Activated CD8-positive, alpha-beta memory T cell treated with anti-CD3 and anti-CD28 coated beads, Interleukin-2, amount 10 ng/mL, durations not matched to agents 7 days and 5 days (primary cell): ENCODE results near the gene SH3BP4. TPM values are rescaled to one million over a fixed set of nuclear protein-coding genes. Genes with fewer than 3 reads are reported as not detected.

Experiments
- ATAC-seq: fragments of 150-1000 bp; cut with Tn5 transposase; one replicate; pipeline ENCODE4 v1.10.0; 2021; ENCODE audit warnings: moderate library complexity
- CTCF ChIA-PET: fragments of 350-600 bp; sonication (Branson Sonifier 250); formaldehyde crosslinking; loops from one replicate; lab custom pipeline; 2021; ENCODE audit warnings: antibody characterized with exemption; lab: Charles Lee
- DNase-seq: peaks from one replicate; pipeline ENCODE4 v3.0.0-alpha.2; 2020
- H3K27ac Mint-ChIP-seq: one replicate; pipeline ENCODE4 v1.8.0; 2021; ENCODE audit warnings: mild to moderate bottlenecking, mixed read lengths
- H3K27me3 Mint-ChIP-seq: one replicate; pipeline ENCODE4 v1.8.0; 2021; ENCODE audit warnings: mixed read lengths
- H3K36me3 Mint-ChIP-seq: one replicate; pipeline ENCODE4 v1.8.0; 2021; ENCODE audit warnings: mild to moderate bottlenecking, mixed read lengths
- H3K4me1 Mint-ChIP-seq: one replicate; pipeline ENCODE4 v1.8.0; 2021; ENCODE audit warnings: mixed read lengths
- H3K4me3 Mint-ChIP-seq: one replicate; pipeline ENCODE4 v1.8.0; 2021; ENCODE audit warnings: mild to moderate bottlenecking, moderate library complexity, mixed read lengths
- H3K9me3 Mint-ChIP-seq: one replicate; pipeline ENCODE4 v1.8.0; 2022; ENCODE audit warnings: low read depth, mixed read lengths
- total RNA-seq, 2 experiments: library from RNA; stranded (reverse); gene quantifications; one replicate each; pipeline ENCODE4 v1.2.3, GENCODE V29; 2021

The SH3BP4 gene
- total RNA-seq, 2 experiments from 2014 or later = 0.12 TPM; not detected in 1

DNA sequence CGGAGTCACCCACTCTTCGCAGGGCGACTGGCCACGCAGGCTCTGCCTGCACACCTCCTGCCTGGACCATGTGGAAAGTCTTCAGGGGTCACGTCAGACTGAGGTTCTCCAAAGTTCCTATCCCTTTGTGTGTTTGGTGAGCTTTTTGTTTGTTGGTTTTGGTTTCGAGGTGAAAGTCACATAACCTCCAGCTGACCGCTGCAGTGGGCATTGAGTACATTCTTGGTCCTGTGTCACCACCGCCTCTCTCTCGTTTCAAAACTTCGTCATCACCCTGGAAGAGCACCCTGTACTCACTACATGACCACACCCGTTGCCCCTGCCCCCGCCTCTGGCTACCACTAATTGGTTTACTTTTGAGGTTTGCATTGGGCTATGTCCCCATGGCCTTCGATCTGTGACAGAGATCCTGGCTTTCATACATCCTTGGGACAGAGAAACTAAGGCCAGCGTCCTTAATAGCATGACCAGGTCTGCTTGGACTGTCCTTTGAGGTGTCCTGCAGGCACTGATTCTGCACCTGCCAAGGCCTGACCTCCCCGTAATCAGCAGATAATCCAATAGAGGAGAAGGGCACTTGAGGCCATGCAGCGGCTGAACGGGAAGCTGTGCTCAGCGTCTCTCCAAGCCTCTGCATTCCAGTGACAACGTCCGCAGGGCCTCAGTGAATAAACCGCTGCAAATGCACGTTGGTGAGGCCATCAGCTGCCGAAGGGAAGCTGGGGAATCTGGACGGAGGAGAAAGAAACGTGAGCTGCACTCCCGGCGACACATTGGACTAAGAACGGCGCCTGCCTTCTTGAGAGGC, 46.8 kb downstream of the SH3BP4 start:
- no peaks in the 10 kb centered on the region for H3K36me3 Mint-ChIP-seq
- peaks cover 2% of the 10 kb centered on the region for H3K27me3 Mint-ChIP-seq
- CTCF ChIA-PET = no interaction called here
- H3K4me3 Mint-ChIP-seq = no peak overlapping the region
- no peaks in the 10 kb centered on the region for H3K9me3 Mint-ChIP-seq
- no peaks in the 10 kb centered on the region for H3K4me1 Mint-ChIP-seq
- DNase-seq = no peak
- no peak for ATAC-seq
- no peak overlapping the region for H3K27ac Mint-ChIP-seq

DNA sequence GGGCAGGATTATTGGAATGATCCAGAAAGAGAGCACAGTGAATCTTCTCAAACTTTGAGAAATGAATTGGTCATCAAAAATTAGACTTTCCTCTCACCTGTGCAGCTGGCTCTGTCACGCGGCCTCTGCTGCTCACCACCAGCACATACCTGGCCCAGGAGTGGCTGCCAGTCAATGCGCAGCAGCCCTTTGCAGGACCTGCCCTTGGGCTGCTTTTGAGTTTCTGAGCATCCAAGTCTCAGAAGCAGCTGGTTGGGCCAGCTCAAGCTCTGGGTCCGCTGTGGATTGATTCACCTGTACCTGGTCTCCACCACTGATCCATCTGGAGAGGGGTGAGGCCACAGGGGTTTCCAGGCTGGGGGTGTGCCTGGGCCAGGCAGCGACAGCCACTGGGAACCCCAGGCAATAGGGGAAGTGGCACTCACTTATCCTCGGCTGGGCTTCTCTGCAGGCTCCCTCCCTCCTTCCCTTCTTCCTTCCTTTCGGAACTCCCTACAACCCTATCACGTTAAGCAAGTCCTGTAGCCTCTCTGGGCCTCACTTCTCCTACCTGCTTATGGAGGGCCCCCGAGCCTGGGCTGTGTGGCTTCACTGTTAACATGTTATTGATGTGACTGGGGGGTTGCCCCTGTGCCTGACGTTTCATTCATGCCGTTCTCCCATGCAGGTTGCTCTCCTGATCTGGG, 48.1 kb downstream of the SH3BP4 start:
- H3K4me1 Mint-ChIP-seq = no peaks in the 10 kb centered on the region
- ATAC-seq = no peak
- no peak overlapping the region for H3K4me3 Mint-ChIP-seq
- H3K27ac Mint-ChIP-seq = no peak overlapping the region
- H3K36me3 Mint-ChIP-seq = no peaks in the 10 kb centered on the region
- DNase-seq = no peak
- no peaks in the 10 kb centered on the region for H3K27me3 Mint-ChIP-seq
- CTCF ChIA-PET = no interaction called here
- H3K9me3 Mint-ChIP-seq = no peaks in the 10 kb centered on the region

- Mint-ChIP-seq H3K27me3 (no peaks in the 10 kb centered on the region), H3K4me1 (no peaks in the 10 kb centered on the region), H3K4me3 (no peak overlapping the region), H3K36me3 (no peaks in the 10 kb centered on the region), H3K9me3 (no peaks in the 10 kb centered on the region), H3K27ac (no peak overlapping the region)
- CTCF ChIA-PET = no interaction called here
- no peak for DNase-seq
- ATAC-seq = no peak
Observed at GRCh38 chr2:235000426-235001236, 48.8 kb downstream of the SH3BP4 start.

DNA sequence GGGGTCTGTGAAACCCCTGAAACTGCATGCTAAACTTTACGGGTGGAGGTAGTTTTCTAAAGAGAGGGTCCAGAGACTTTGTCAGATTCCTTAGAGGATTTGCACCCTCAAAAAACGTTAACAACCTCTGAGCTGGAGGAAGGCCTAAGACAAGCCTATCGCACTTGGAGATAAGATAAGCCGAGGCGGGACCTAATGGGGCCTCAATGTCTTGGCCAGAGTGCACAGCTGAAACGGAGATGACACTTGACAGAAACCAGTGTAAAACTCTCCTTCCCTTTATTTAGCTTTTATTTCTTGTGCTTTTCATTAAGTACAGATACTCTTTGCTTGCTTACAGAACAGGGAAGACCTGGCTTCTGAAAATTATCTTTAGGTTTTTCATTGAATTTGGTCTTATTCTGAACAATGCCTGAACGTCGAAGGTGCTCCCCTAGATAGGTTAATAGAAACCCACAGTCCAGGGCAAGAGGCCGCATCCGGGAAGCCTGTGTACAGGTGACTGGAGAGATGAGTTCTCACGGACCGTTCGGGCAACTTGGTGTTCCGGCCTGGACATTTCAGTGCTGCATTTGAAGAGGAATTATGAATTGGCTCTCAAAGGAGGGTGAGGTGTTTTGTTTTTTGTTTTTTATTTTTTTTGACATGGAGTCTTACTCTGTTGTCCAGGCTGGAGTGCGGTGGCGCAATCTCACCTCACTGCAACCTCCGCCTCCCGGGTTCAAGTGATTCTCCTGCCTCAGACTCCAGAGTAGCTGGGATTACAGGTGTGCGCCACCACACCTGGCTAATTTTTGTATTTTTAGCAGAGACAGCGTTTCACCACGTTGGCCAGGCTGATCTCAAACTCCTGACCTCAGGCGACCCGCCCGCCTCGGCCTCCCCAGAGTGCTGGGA, 49.7 kb downstream of the SH3BP4 start:
- H3K4me1 Mint-ChIP-seq = no peaks in the 10 kb centered on the region
- no peak overlapping the region for H3K4me3 Mint-ChIP-seq
- no peaks in the 10 kb centered on the region for H3K27me3 Mint-ChIP-seq
- H3K9me3 Mint-ChIP-seq = no peaks in the 10 kb centered on the region
- H3K36me3 Mint-ChIP-seq = no peaks in the 10 kb centered on the region
- H3K27ac Mint-ChIP-seq = no peak overlapping the region
- CTCF ChIA-PET = interaction anchor here (0.6 kb wide), 1 partner anchor 737 kb away, joined by 3 read pairs; no protein-coding TSS in a partner anchor
- DNase-seq (no peak), ATAC-seq (no peak)

DNA sequence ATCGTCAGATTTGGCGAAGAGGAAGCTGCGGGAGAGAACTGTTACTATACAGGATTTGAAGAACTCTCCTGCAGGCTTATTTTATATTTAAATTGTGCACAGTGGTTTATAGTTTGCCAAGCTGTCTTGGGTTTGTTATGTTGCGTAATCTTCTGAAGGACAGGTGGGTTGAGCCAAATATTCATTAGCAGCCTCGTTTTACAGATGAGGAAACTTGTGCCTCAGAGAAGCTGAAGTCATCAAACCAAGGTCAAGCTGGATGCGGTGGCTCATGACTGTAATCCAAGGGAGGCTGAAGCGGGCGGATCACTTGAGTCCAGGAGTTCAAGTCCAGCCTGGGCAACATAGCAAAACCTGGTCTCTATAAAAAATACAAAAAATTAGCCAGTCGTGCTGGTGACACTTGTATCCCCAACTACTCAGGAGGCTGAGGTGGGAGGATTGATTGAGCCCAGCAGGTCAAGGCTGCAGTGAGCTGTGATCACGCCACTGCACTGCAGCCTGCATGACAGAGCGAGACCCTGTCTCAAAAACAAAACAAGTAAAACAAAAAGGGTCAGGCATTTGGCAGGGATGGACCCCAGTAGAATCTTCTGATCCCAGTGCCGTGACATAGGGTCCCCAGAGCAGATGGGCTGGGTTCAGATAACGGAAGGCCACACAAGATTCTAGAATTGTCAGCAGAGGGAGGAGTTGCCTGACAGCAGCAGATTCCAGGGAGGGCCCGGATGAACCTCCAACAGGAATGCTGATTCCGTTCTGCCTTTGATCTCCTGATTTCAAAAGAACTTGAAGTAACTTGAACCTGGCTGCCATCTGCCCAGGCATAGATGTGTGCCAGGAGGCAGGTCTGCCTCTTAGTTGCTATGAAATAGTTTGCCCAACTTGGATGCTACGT, 50.6 kb downstream of the SH3BP4 start:
- Mint-ChIP-seq H3K27ac (no peak overlapping the region), H3K27me3 (no peaks in the 10 kb centered on the region), H3K4me3 (no peak overlapping the region), H3K9me3 (no peaks in the 10 kb centered on the region), H3K4me1 (no peaks in the 10 kb centered on the region), H3K36me3 (no peaks in the 10 kb centered on the region)
- CTCF ChIA-PET = interaction anchor here (0.6 kb wide), 1 partner anchor 736 kb away, joined by 3 read pairs; no protein-coding TSS in a partner anchor
- DNase-seq = no peak
- no peak for ATAC-seq

DNA sequence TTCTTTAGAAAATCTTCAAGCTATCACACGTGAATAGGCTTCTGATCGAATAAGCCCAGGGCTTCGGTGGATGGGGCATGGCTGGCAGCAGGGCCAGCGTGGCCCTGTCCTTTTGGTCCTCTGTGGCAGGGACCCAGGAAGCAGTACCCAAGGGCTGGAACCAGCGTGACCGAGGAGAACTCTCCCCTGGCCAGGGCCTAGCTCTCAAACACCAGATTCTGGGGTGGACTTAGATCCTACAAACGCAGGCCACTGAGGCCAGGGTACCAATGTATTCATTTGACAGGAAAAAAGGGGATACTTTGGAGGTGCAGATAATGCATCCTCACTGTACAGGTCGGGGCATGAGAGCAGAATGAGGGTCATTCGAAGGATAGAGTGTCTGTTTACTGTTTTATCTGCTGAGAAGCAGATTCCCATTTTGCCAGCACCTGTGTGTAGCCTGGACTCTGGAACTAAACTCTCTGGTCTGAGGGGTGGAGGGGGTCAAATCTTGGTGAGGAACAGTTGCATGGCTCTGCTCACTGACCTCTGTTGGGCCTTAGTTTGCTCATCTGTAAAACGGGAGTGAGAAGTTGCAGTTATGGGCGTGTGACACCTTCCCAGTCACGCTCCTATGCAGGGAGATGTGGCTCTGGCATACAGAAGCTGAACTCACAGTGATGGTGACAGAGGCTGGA, 51.4 kb downstream of the SH3BP4 start:
- Mint-ChIP-seq H3K9me3 (no peaks in the 10 kb centered on the region), H3K4me3 (no peak overlapping the region), H3K36me3 (no peaks in the 10 kb centered on the region), H3K27me3 (no peaks in the 10 kb centered on the region), H3K4me1 (no peaks in the 10 kb centered on the region), H3K27ac (no peak overlapping the region)
- ATAC-seq (no peak), DNase-seq (no peak)
- CTCF ChIA-PET = no interaction called here

DNA sequence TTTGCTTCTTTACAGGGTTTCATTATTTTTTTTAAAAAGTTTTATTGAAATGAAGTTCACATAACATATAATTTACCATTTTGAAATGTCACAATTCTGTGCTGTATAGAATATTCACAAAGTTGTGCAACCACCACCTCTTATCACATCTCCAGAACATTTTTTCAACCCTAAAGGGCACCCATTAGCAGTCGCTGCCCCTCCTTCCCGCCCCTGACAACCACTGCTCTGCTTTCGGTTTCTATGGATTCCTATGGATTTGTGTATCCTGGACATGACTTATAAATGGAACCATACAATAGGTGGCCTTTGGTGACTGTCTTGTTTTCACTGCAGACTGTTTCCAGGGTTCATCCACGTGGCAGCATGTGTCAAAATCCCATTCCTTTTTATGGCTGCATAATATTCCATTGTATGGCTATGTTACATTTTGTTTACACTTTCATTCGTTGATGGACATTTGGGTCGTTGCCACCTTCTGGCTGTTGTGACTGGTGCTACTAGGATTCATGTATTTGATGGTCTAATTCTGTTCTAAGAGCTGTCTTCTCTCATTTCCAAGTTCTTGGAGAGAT, 52.6 kb downstream of the SH3BP4 start:
- H3K9me3 Mint-ChIP-seq = no peaks in the 10 kb centered on the region
- DNase-seq (no peak), ATAC-seq (no peak)
- H3K27me3 Mint-ChIP-seq = no peaks in the 10 kb centered on the region
- H3K36me3 Mint-ChIP-seq = no peaks in the 10 kb centered on the region
- H3K4me1 Mint-ChIP-seq = no peaks in the 10 kb centered on the region
- no peak overlapping the region for H3K27ac Mint-ChIP-seq
- no peak overlapping the region for H3K4me3 Mint-ChIP-seq
- CTCF ChIA-PET = no interaction called here

GRCh38 chr2:235005023-235005422, 53.2 kb downstream of the SH3BP4 start:
- H3K9me3 Mint-ChIP-seq = no peaks in the 10 kb centered on the region
- CTCF ChIA-PET = no interaction called here
- no peaks in the 10 kb centered on the region for H3K36me3 Mint-ChIP-seq
- no peak for DNase-seq
- H3K4me1 Mint-ChIP-seq = no peaks in the 10 kb centered on the region
- no peaks in the 10 kb centered on the region for H3K27me3 Mint-ChIP-seq
- no peak for ATAC-seq
- no peak overlapping the region for H3K27ac Mint-ChIP-seq
- no peak overlapping the region for H3K4me3 Mint-ChIP-seq

DNA sequence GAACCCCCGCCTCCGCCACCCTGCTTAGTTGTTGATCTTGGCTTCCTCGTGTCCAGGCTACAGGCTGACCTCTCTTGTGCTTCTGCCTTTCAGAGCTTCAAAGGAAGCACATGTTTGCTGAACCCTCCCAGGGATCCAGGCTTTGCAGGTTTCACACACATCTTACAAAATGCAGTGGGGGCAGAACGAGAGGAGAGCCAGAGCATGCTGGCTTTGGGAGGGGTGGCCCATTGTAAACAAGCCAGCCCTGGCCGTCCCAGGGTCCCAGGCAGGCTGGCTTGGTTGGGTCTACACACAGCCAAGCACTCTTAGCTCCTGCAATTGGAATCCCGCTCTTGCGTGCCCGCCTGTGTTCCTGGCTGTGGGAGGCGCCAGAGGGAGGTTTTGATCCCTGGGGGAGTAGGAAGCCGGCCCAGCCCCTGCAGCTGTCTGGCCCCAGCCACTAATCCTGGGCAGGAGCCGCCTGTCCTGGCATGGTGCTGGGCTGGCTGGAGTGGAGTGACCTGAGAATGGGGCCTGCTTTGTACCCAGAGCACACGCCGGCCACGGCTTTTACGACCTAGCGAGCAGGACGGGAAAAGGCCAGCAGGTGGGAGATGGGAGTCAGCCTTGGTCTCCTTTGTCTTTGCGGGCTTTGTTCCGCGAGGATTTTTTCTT, 53.9 kb downstream of the SH3BP4 start:
- Mint-ChIP-seq H3K4me3 (no peak overlapping the region), H3K9me3 (no peaks in the 10 kb centered on the region), H3K36me3 (no peaks in the 10 kb centered on the region), H3K27me3 (no peaks in the 10 kb centered on the region), H3K27ac (no peak overlapping the region), H3K4me1 (no peaks in the 10 kb centered on the region)
- CTCF ChIA-PET = no interaction called here
- DNase-seq (no peak), ATAC-seq (no peak)

DNA sequence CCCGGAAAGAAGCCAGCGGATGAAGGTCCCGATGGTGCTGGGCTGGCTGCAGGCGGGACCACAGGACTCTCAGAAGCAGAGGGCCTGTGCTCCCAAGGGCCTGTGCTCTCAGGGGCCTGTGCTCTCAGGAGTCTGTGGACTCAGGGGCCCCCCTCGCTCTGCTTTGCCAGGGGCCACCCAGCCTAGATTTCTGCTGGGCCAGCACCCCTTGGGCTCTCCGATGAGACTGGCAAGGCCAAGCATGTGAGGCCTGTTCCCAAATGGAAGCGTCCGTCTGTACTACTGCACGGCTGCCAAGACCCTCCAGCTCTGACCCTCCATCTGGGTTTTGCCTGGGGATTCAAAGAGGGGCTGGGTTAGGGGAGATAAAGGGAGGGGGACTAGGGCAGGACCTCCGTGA, 54.6 kb downstream of the SH3BP4 start:
- Mint-ChIP-seq H3K27me3 (no peaks in the 10 kb centered on the region), H3K36me3 (no peaks in the 10 kb centered on the region)

DNA sequence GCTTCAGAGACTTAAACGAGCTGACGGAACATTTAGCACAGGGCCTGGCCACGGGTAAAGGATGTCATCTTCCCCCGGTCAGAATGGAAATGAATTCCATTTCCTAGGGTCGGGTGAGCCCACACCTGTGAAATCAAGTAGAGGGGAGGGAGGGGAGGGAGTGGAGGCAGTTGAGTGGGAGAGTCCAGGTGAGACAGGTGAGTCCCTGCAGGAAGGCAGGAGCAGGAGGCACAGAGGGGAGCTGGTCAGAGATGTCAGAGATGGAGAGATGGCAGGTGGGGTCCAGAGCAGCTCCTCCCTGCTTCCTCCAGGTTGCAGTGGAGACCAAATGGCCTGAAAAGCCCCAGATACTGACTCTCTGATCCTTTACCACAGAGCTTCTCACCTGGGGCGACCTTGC, 55.2 kb downstream of the SH3BP4 start:
- Mint-ChIP-seq H3K4me3 (no peak overlapping the region), H3K27ac (no peak overlapping the region), H3K27me3 (no peaks in the 10 kb centered on the region), H3K4me1 (no peaks in the 10 kb centered on the region), H3K36me3 (no peaks in the 10 kb centered on the region), H3K9me3 (no peaks in the 10 kb centered on the region)
- CTCF ChIA-PET = no interaction called here
- ATAC-seq (no peak), DNase-seq (no peak)

More for the DNA sequence above, 54.6 kb downstream of the SH3BP4 start:
- no peak overlapping the region for H3K4me3 Mint-ChIP-seq
- no peaks in the 10 kb centered on the region for H3K9me3 Mint-ChIP-seq
- H3K27ac Mint-ChIP-seq = no peak overlapping the region
- CTCF ChIA-PET = no interaction called here
- DNase-seq = no peak
- no peak for ATAC-seq
- H3K4me1 Mint-ChIP-seq = no peaks in the 10 kb centered on the region
